K562 (cell line): ENCODE data around the gene CHCHD6. TPM values are rescaled to one million over a fixed set of nuclear protein-coding genes. Genes with fewer than 3 reads are reported as not detected.

ENCODE experiments used
- ATAC-seq: fragments of 200-7000 bp; cut with Tn5 transposase; 3 replicates; pipeline ENCODE4 v1.9.1; 2020; ENCODE audit warnings: moderate library complexity
- BruUV-seq: library from RNA; stranded (reverse); fragments of 400-500 nt; replicated peaks from 2 replicates; lab custom pipeline; 2021; lab: Mats Ljungman, UMichigan
- CTCF ChIA-PET: fragments of 300-600 bp; formaldehyde crosslinking; extraction: SDS; loops from one replicate; lab custom pipeline; 2021; ENCODE audit warnings: low intra/inter-chr PET ratio; lab: Yijun Ruan, JAX
- POLR2A ChIA-PET: fragments of 300-600, 350-650 bp; sonication (Branson Sonifier 250); formaldehyde crosslinking; extraction: SDS; loops from one replicate; lab custom pipeline; 2021; ENCODE audit warnings: antibody characterized with exemption, inconsistent platforms; lab: Yijun Ruan, JAX
- DNase-seq, 4 experiments: peaks; one replicate each; pipeline versions ENCODE4 v3.0.0 to v3.0.0-alpha.2; 2011 to 2018; ENCODE audit warnings: low spot score in 3 of 4, mixed read lengths in 3 of 4; ENCODE audit errors: extremely low read depth in 1 of 4
- FAIRE-seq: peaks from 2 replicates; lab custom pipeline; 2011; peaks lifted over from hg19 to GRCh38; lab: Jason Lieb, UNC
- H2AFZ ChIP-seq: 2 replicates; pipeline ENCODE4 v1.6.0; 2011; ENCODE audit warnings: low read depth, low read length, control low read depth, inconsistent platforms
- H3K27ac ChIP-seq: fragments of 200-600 bp; 3 replicates; pipeline ENCODE4 v1.8.0; 2011; ENCODE audit warnings: low read depth, mild to moderate bottlenecking, control low read depth, inconsistent platforms, low read length, moderate library complexity, mixed read lengths; ENCODE audit errors: extremely low read depth
- H3K27me3 ChIP-seq, 2 experiments: fragments of 300-600 bp in 1 of 2; 2 replicates in 1 of 2; 3 replicates in 1 of 2; pipeline versions ENCODE4 v1.6.0 to v1.8.0; 2011; ENCODE audit warnings: inconsistent platforms in 2 of 2, low read length in 2 of 2, mild to moderate bottlenecking in 1 of 2, mixed read lengths in 1 of 2, moderate library complexity in 1 of 2; ENCODE audit not compliant: control insufficient read depth in 2 of 2, insufficient read depth in 2 of 2
- H3K36me3 ChIP-seq: fragments of 300-600 bp; 3 replicates; pipeline ENCODE4 v1.8.0; 2011; ENCODE audit warnings: mild to moderate bottlenecking, low read length, inconsistent platforms; ENCODE audit not compliant: control insufficient read depth, insufficient read depth
- H3K4me1 ChIP-seq, 2 experiments: fragments of 200-600 bp in 1 of 2; replicated peaks in 1 of 2; 2 replicates in 1 of 2; 3 replicates in 1 of 2; pipeline versions ENCODE4 v1.5.1 to v1.8.0; 2011; ENCODE audit warnings: inconsistent platforms in 2 of 2, low read length in 2 of 2, mild to moderate bottlenecking in 1 of 2, mixed read lengths in 1 of 2, moderate library complexity in 1 of 2; ENCODE audit not compliant: control insufficient read depth in 2 of 2, insufficient read depth in 2 of 2
- H3K4me2 ChIP-seq: 2 replicates; pipeline ENCODE4 v1.6.1; 2011; ENCODE audit warnings: low read length, control low read depth, inconsistent platforms, mixed read lengths; ENCODE audit not compliant: insufficient read depth
- H3K4me3 ChIP-seq: fragments of 200-600 bp; sonication (generic), shearing (Covaris generic); 2 replicates; pipeline ENCODE4 v1.5.1; 2016; ENCODE audit warnings: control low read depth, inconsistent platforms
- H3K79me2 ChIP-seq: fragments of 200-600 bp; 3 replicates; pipeline ENCODE4 v1.8.0; 2011; ENCODE audit warnings: low read length, inconsistent platforms; ENCODE audit not compliant: control insufficient read depth, insufficient read depth
- H3K9ac ChIP-seq, 2 experiments: 2 replicates each; pipeline versions ENCODE4 v1.6.0 to v1.6.1; 2011; ENCODE audit warnings: low read depth in 2 of 2, low read length in 2 of 2, control low read depth in 1 of 2, inconsistent platforms in 1 of 2, mild to moderate bottlenecking in 1 of 2, mixed read lengths in 1 of 2; ENCODE audit not compliant: insufficient read depth in 1 of 2
- H3K9me1 ChIP-seq: one replicate; pipeline ENCODE4 v1.6.0; 2011; ENCODE audit warnings: inconsistent platforms, mild to moderate bottlenecking, low read length, moderate library complexity; ENCODE audit not compliant: control insufficient read depth, insufficient read depth
- H3K9me3 ChIP-seq: replicated peaks from 2 replicates; pipeline ENCODE4 v1.5.1; 2011; ENCODE audit warnings: low read depth, low read length, inconsistent platforms; ENCODE audit not compliant: control insufficient read depth, insufficient read depth
- H4K20me1 ChIP-seq: replicated peaks from 2 replicates; pipeline ENCODE4 v1.6.1; 2011; ENCODE audit warnings: low read length, inconsistent platforms, mixed read lengths; ENCODE audit not compliant: control insufficient read depth, insufficient read depth
- ATF1 ChIP-seq, 2 experiments: fragments of 450-650 bp in 1 of 2; IDR thresholded peaks; 2 replicates each; pipeline ENCODE4 v1.6.1; 2016; ENCODE audit warnings: missing compliant biosample characterization in 1 of 2, missing genetic modification characterization in 1 of 2
- BRF1 ChIP-seq: IDR thresholded peaks from 3 replicates; pipeline ENCODE4 v1.6.1; 2011; ENCODE audit warnings: borderline replicate concordance, mild to moderate bottlenecking; ENCODE audit not compliant: insufficient read length; ENCODE audit errors: extremely low read depth
- E2F6 ChIP-seq, 2 experiments: IDR thresholded peaks; 2 replicates each; pipeline ENCODE4 v1.6.1; 2011; ENCODE audit warnings: borderline replicate concordance in 1 of 2, control low read depth in 1 of 2, low read depth in 1 of 2, low read length in 1 of 2, mild to moderate bottlenecking in 1 of 2, mixed read lengths in 1 of 2, moderate library complexity in 1 of 2; ENCODE audit not compliant: insufficient read depth in 1 of 2, insufficient read length in 1 of 2, poor library complexity in 1 of 2, severe bottlenecking in 1 of 2; ENCODE audit errors: extremely low read depth in 1 of 2
- KLF16 ChIP-seq: IDR thresholded peaks from 2 replicates; pipeline ENCODE4 v1.6.1; 2016; ENCODE audit warnings: antibody characterized with exemption
- NEUROD1 ChIP-seq: fragments of 150-350 bp; IDR thresholded peaks from 2 replicates; pipeline ENCODE4 v1.6.1; 2014; ENCODE audit warnings: borderline replicate concordance, low read length, low read depth; ENCODE audit not compliant: partially characterized antibody
- NFIX ChIP-seq: fragments of 250-450 bp; sonication (Bioruptor Pico); IDR thresholded peaks from 2 replicates; pipeline ENCODE4 v1.4.0; 2020; ENCODE audit warnings: low read depth, mild to moderate bottlenecking, moderate library complexity
- PKNOX1 ChIP-seq: fragments of 450-650 bp; IDR thresholded peaks from 2 replicates; pipeline ENCODE4 v1.6.1; 2016
- POLR2G ChIP-seq: fragments of 200-400 bp; formaldehyde crosslinking; IDR thresholded peaks from 2 replicates; pipeline ENCODE4 v1.6.1; 2017; ENCODE audit warnings: low read depth, mild to moderate bottlenecking, antibody characterized with exemption, low read length, moderate library complexity
- RHOXF2B ChIP-seq: fragments of 250-450 bp; sonication (Bioruptor Pico); conservative IDR thresholded peaks from 2 replicates; pipeline ENCODE4 v1.5.1; 2021
- TAF9B ChIP-seq: fragments of 450-650 bp; IDR thresholded peaks from 2 replicates; pipeline ENCODE4 v1.6.1; 2018; ENCODE audit warnings: mild to moderate bottlenecking; ENCODE audit not compliant: partially characterized antibody
- THRB ChIP-seq: fragments of 450-650 bp; formaldehyde crosslinking; conservative IDR thresholded peaks from 2 replicates; pipeline ENCODE4 v1.4.0; 2022; ENCODE audit warnings: mild to moderate bottlenecking, missing genetic modification characterization
- U2AF1 ChIP-seq: fragments of 200-400 bp; formaldehyde crosslinking; optimal IDR thresholded peaks from 2 replicates; pipeline ENCODE3; 2017; ENCODE audit warnings: mild to moderate bottlenecking, low read depth, low read length, moderate library complexity
- ZNF280B ChIP-seq: fragments of 250-450 bp; sonication (Bioruptor Pico); IDR thresholded peaks from 2 replicates; pipeline ENCODE4 v1.5.1; 2021; ENCODE audit warnings: mild to moderate bottlenecking
- ZNF77 ChIP-seq: fragments of 250-450 bp; sonication (Bioruptor Pico); IDR thresholded peaks from 2 replicates; pipeline ENCODE4 v1.5.0; 2020
- WGBS: fragments of 100-300 bp; shearing (Covaris generic); methylation state at CpG from one replicate; pipeline ENCODE4 v1.1.6; 2016; ENCODE audit warnings: low coverage, mixed read lengths; ENCODE audit not compliant: insufficient coverage; ENCODE audit errors: missing lambda C conversion rate; 5-methylcytosine and 5-hydroxymethylcytosine counted together
- in situ Hi-C: fragments of 300-500 bp; cut with MboI; formaldehyde crosslinking; loops from 4 replicates; pipeline ENCODE4 v1.15.0; 2018; ENCODE audit warnings: inconsistent platforms, mixed read lengths
- intact Hi-C: fragments of 100-400 bp; cut with micrococcal nuclease; formaldehyde crosslinking; loops from 2 replicates; pipeline ENCODE4 v1.14.2; 2022
- polyA plus RNA-seq, 8 experiments: library from polyadenylated mRNA; depleted of rRNA in 4 of 8; stranded (reverse) in 5 of 8; unstranded in 3 of 8; fragments of >200 nt; fragmentation: Nextera tagmentation in 2 of 8; fragmentation: Illumina TruSeq in 1 of 8; extraction: Ambion mirVana in 2 of 8; extraction: Trizol in 1 of 8; gene quantifications; 2 replicates each; pipeline versions ENCODE4 v1.2.1 to v1.2.3, GENCODE V29; 2011 to 2014; ENCODE audit warnings: inconsistent platforms in 1 of 8, missing spikeins in 1 of 8
- total RNA-seq, 7 experiments: library from RNA; depleted of rRNA in 6 of 7; stranded (reverse); fragments of >200 nt in 6 of 7; fragmentation: Illumina TruSeq in 2 of 7; extraction: Trizol in 2 of 7; gene quantifications; 2 replicates each; pipeline versions ENCODE4 v1.2.1 to v1.2.3, GENCODE V29; 2011 to 2021; ENCODE audit warnings: low replicate concordance in 1 of 7

Gene CHCHD6
- total and polyA plus RNA-seq, 9 of the 15 experiments (the other 6 are each of a cell fraction or from before 2014, with no cell fraction given): 4.6 to 18.6 (median 10.9) TPM

DNA sequence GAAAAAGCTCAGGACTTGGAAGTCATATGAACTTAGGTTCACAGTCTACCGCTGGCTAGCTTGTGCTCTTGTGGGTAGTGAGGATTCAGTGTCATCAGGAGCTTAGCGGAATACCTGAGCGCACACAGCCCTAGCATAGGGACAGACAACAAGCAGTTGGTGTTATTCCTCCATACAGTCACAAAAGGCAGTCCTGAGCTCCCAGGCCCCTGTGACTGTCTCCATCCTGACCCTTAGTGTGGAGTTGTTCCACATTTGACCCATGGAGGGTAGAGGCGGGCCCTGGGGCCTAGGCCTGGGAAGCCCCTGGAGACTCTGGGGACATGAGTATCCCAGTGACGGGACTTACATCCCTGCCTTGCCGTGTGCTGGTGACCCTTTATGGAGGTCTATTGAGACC, 147.3 kb downstream of the CHCHD6 start:
- no peak overlapping the region for H3K4me2 ChIP-seq
- H4K20me1 ChIP-seq: no peaks in the 10 kb centered on the region
- ATAC-seq (no peak), DNase-seq (no peak), FAIRE-seq (no peak)
- ChIA-PET POLR2A (interaction anchor here (0.8 to 1.1 kb wide), 3 partner anchors 8 to 129 kb away, joined by 3 to 4 read pairs (median 3); no protein-coding TSS in a partner anchor), CTCF (no interaction called here)
- H3K27me3 ChIP-seq: no peaks in the 10 kb centered on the region
- no peak overlapping the region for H3K27ac ChIP-seq
- H3K9ac ChIP-seq: no peak overlapping the region
- no peak overlapping the region for H2AFZ ChIP-seq
- intact Hi-C loops: loop anchor here (5.0 kb wide), 2 partner anchors 99 to 131 kb away; partner anchors contain the start of gene PLXNA1
- no peak for TF ChIP-seq ZNF77
- TF ChIP-seq RHOXF2B (CRISPR knock-in tag): no peak
- no peak for TF ChIP-seq THRB (CRISPR knock-in tag)
- TF ChIP-seq NFIX (CRISPR knock-in tag): no peak
- TF ChIP-seq POLR2G: no peak
- TF ChIP-seq NEUROD1: no peak
- TF ChIP-seq PKNOX1: no peak
- no peak for TF ChIP-seq ATF1 (CRISPR knock-in tag; IDR thresholded peaks at IDR 0.05)
- no peak for TF ChIP-seq ATF1 (tag; IDR thresholded peaks at IDR 0.05)
- no peak for TF ChIP-seq TAF9B
- no peak for TF ChIP-seq E2F6 (IDR thresholded peaks at IDR 0.05; ENCODE audit: borderline replicate concordance in 1 of 2, extremely low read depth in 1 of 2, insufficient read depth in 1 of 2, insufficient read length in 1 of 2, low read depth in 1 of 2, low read length in 1 of 2, poor library complexity in 1 of 2, severe bottlenecking in 1 of 2)
- TF ChIP-seq BRF1: no peak
- no peak for TF ChIP-seq ZNF280B (CRISPR knock-in tag)
- TF ChIP-seq U2AF1: no peak
- TF ChIP-seq KLF16: no peak
- no TSS peak for BruUV-seq
- peaks cover 0 to 2% of the 10 kb centered on the region in 2 experiments; a peak in 3 of 5 replicates for H3K4me1 ChIP-seq
- no peaks in the 10 kb centered on the region for H3K79me2 ChIP-seq
- H3K9me1 ChIP-seq: peaks cover 4% of the 10 kb centered on the region
- H3K4me3 ChIP-seq: no peak overlapping the region
- no peaks in the 10 kb centered on the region for H3K9me3 ChIP-seq
- in situ Hi-C loops: no loop called here
- 80% methylated on average over 5 of the region's 6 CpGs for WGBS
- H3K36me3 ChIP-seq: no peaks in the 10 kb centered on the region
